A549 (cell line): ENCODE measurements around the gene HSPBP1. TPM values are rescaled to one million over a fixed set of nuclear protein-coding genes. Genes with fewer than 3 reads are reported as not detected.
"Not testable (repeated sequence)": the region's sequence is repeated elsewhere in the genome, so short reads cannot be mapped to it uniquely, and the experiment has no call there.

Experiments
- ATAC-seq, 2 experiments: fragments of 200-7000 bp in 1 of 2; fragments of >200 bp in 1 of 2; cut with Nextera tagmentation in 1 of 2; cut with Tn5 transposase in 1 of 2; 3 replicates each; pipeline versions ENCODE4 v1.8.0 to v1.9.1; 2018 to 2020; ENCODE audit warnings: mild to moderate bottlenecking in 1 of 2, moderate library complexity in 1 of 2
- CTCF ChIA-PET: fragments of 300-600 bp; sonication (Branson Sonifier 250); formaldehyde crosslinking; extraction: SDS; loops from one replicate; lab custom pipeline; 2021; ENCODE audit warnings: antibody characterized with exemption, inconsistent platforms; lab: Yijun Ruan, JAX
- POLR2A ChIA-PET: fragments of 350-600 bp; formaldehyde crosslinking; extraction: SDS; loops from one replicate; lab custom pipeline; 2021; ENCODE audit warnings: antibody characterized with exemption, inconsistent platforms; lab: Yijun Ruan, JAX
- DNase-seq, 2 experiments: peaks; one replicate each; pipeline versions ENCODE4 v3.0.0 to v3.0.0-alpha.2; 2011 to 2016; ENCODE audit warnings: low read depth in 1 of 2, low spot score in 1 of 2
- FAIRE-seq: peaks from 2 replicates; lab custom pipeline; 2011; peaks lifted over from hg19 to GRCh38; lab: Jason Lieb, UNC
- H3K27ac ChIP-seq, 2 experiments: fragments of >200 bp; sonication (Bioruptor Twin); formaldehyde crosslinking; 3 replicates each; pipeline ENCODE4 v1.5.1; 2016 to 2017
- H3K4me1 ChIP-seq: fragments of >200 bp; sonication (Bioruptor Twin); formaldehyde crosslinking; 3 replicates; pipeline ENCODE4 v1.6.1; 2016
- H3K4me2 ChIP-seq: fragments of >200 bp; sonication (Bioruptor Twin); formaldehyde crosslinking; 3 replicates; pipeline ENCODE4 v1.6.1; 2016
- H3K4me3 ChIP-seq: fragments of >200 bp; sonication (Bioruptor Twin); formaldehyde crosslinking; 3 replicates; pipeline ENCODE4 v1.5.1; 2016
- H3K9me3 ChIP-seq: fragments of >200 bp; sonication (Bioruptor Twin); formaldehyde crosslinking; 3 replicates; pipeline ENCODE4 v1.6.1; 2016
- CBX8 ChIP-seq: fragments of 200-600 bp; sonication (generic); IDR thresholded peaks from 2 replicates; pipeline ENCODE4 v1.6.1; 2016
- CEBPB ChIP-seq, 2 experiments: fragments of >200 bp in 1 of 2; sonication (Bioruptor Twin) in 1 of 2; formaldehyde crosslinking in 1 of 2; IDR thresholded peaks; 2 replicates each; pipeline ENCODE4 v1.6.1; 2012 to 2016
- EP300 ChIP-seq, 2 experiments: fragments of >200 bp; sonication (Bioruptor Twin); formaldehyde crosslinking; IDR thresholded peaks; 2 replicates in 1 of 2; 3 replicates in 1 of 2; pipeline ENCODE4 v1.6.1; 2016 to 2017
- FOSL2 ChIP-seq, 2 experiments: fragments of 450-650 bp in 1 of 2; fragments of >200 bp in 1 of 2; sonication (Bioruptor Twin) in 1 of 2; formaldehyde crosslinking; IDR thresholded peaks; 2 replicates each; pipeline versions ENCODE4 v1.5.0 to v1.6.1; 2016 to 2020; ENCODE audit warnings: mild to moderate bottlenecking in 1 of 2, moderate library complexity in 1 of 2
- HDAC2 ChIP-seq: fragments of 200-600 bp; sonication (generic); IDR thresholded peaks from 2 replicates; pipeline ENCODE4 v1.6.1; 2016
- JUN ChIP-seq, 2 experiments: fragments of >200 bp; sonication (Bioruptor Twin); formaldehyde crosslinking; IDR thresholded peaks; 2 replicates in 1 of 2; 3 replicates in 1 of 2; pipeline ENCODE4 v1.6.1; 2016 to 2017
- JUNB ChIP-seq: fragments of >200 bp; sonication (Bioruptor Twin); formaldehyde crosslinking; IDR thresholded peaks from 2 replicates; pipeline ENCODE4 v1.6.1; 2016
- KDM1A ChIP-seq: fragments of 200-600 bp; sonication (generic); IDR thresholded peaks from 2 replicates; pipeline ENCODE4 v1.6.1; 2016; ENCODE audit warnings: low read depth, mild to moderate bottlenecking
- KDM5A ChIP-seq: fragments of 200-600 bp; sonication (generic); IDR thresholded peaks from 2 replicates; pipeline ENCODE4 v1.6.1; 2016; ENCODE audit warnings: antibody characterized with exemption, mild to moderate bottlenecking
- MYC ChIP-seq: IDR thresholded peaks from 2 replicates; pipeline ENCODE4 v1.6.1; 2012; ENCODE audit warnings: mild to moderate bottlenecking, inconsistent platforms, low read length, improper control_type of control experiment, borderline replicate concordance
- PHF8 ChIP-seq: fragments of 200-600 bp; sonication (generic); IDR thresholded peaks from 2 replicates; pipeline ENCODE4 v1.6.1; 2016; ENCODE audit warnings: low read depth, mild to moderate bottlenecking, antibody characterized with exemption, moderate library complexity, borderline replicate concordance
- POLR2A ChIP-seq: IDR thresholded peaks from 2 replicates; pipeline ENCODE4 v1.6.1; 2012; ENCODE audit warnings: mild to moderate bottlenecking, low read length
- RFX5 ChIP-seq: fragments of 450-650 bp; IDR thresholded peaks from 2 replicates; pipeline ENCODE4 v1.7.1; 2014; ENCODE audit warnings: antibody characterized with exemption, mild to moderate bottlenecking, moderate library complexity
- WGBS: methylation state at CpG from one replicate; pipeline ENCODE4 v1.1.6; 2017; ENCODE audit errors: missing lambda C conversion rate; 5-methylcytosine and 5-hydroxymethylcytosine counted together
- polyA minus RNA-seq: library from RNA; depleted of rRNA, polyadenylated mRNA; stranded (reverse); fragments of >200 nt; gene quantifications from 2 replicates; pipeline ENCODE4 v1.2.3, GENCODE V29; 2011; rRNA and poly(A)+ RNA removed
- polyA plus RNA-seq, 4 experiments: library from polyadenylated mRNA; depleted of rRNA in 3 of 4; stranded (reverse); fragments of >200 nt; fragmentation: RNase III in 1 of 4; extraction: RNeasy Plus Mini Kit Qiagen cat#74134 plus additional on column Dnase treatment in 1 of 4; gene quantifications; 2 replicates in 3 of 4; 3 replicates in 1 of 4; pipeline ENCODE4 v1.2.3, GENCODE V29; 2011 to 2017
- TF ChIP-seq, protein P1 (sequence below): fragments of 450-650 bp; IDR thresholded peaks from 2 replicates; pipeline ENCODE4 v1.6.1; 2014; ENCODE audit warnings: antibody characterized with exemption
- TF ChIP-seq, protein P2 (sequence below): IDR thresholded peaks from 2 replicates; pipeline ENCODE4 v1.6.1; 2012; ENCODE audit warnings: low read depth, borderline replicate concordance
- TF ChIP-seq, protein P3 (sequence below): IDR thresholded peaks from 2 replicates; pipeline ENCODE4 v1.6.1; 2012

HSPBP1 gene, protein sequence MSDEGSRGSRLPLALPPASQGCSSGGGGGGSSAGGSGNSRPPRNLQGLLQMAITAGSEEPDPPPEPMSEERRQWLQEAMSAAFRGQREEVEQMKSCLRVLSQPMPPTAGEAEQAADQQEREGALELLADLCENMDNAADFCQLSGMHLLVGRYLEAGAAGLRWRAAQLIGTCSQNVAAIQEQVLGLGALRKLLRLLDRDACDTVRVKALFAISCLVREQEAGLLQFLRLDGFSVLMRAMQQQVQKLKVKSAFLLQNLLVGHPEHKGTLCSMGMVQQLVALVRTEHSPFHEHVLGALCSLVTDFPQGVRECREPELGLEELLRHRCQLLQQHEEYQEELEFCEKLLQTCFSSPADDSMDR
- polyA plus RNA-seq (2011; rRNA removed) (52.1 and 55.3 TPM in 2 replicates), polyA plus RNA-seq (2017; fragmentation: RNase III; extraction: RNeasy Plus Mini Kit Qiagen cat#74134 plus additional on column Dnase treatment) (121 to 127 TPM (median 123 TPM) in 3 replicates), polyA minus RNA-seq (26.6 and 52.1 TPM in 2 replicates)
- 161 and 202 TPM in 2 replicates for polyA plus RNA-seq (2012; cell fraction: cytosol; rRNA removed)
- 214 and 333 TPM in 2 replicates for polyA plus RNA-seq (2012; cell fraction: nucleus; rRNA removed)

DNA sequence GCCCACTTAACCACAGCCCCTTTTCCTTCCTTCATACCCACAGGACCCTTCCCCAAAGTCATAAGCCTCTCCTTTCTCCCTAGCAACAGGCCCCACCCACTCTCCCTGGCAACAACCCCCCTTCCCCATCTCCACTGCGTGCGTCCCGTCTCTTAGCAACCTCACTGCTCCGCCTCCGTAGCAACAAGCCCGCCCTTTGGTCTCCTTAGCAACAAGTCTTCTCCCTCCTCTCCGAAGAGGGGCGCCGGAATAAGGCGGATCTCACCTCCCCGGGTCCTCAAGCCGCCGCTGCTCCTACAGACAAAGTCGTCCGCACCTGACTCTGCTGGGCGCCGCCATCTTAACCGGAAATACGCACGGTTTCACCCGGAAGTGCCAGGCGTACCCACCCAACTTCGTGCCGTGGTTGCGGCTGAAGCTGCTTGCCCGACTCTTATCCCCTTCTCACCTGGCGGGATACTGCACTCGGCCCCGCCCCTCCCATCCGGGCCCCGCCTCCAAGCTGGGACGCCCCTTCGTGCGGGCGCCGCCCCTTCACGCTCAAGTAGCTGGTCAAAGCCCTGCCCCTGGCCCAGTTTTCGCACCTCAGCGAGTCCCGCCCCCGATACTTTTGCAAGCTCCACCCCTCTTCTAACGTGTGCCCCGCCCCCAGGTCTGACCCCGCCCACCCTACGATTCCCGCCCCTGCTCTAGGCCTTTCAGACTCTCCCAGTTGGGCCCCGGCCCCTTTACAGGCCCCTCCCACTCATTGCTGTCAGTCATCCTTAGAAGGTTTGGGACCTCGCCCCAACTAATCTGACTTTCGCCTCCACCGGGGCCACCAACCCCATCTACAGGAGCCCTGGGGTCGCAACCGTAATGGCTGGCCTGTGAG is at the start of gene HSPBP1:
TSS of gene HSPBP1 (minus strand) at position 341 of the 874 bp plus-strand sequence. CDS start 502 bp downstream, outside the sequence.
- ATAC-seq (peak; percentile 92 to 95), FAIRE-seq (peak; percentile 65)
- WGBS = 12% methylated on average over 43 of the region's 52 CpGs
- H3K4me2 ChIP-seq = peak within 1 kb of the TSS; percentile 88
- H3K27ac ChIP-seq = peak within 1 kb of the TSS; percentile 80 to 92
- peaks cover 33% of the 10 kb centered on the region for H3K4me1 ChIP-seq
- peak within 1 kb of the TSS; percentile 75 for H3K4me3 ChIP-seq
- no peaks in the 10 kb centered on the region for H3K9me3 ChIP-seq
- TF ChIP-seq POLR2A (peak; percentile 67), CEBPB (IDR thresholded peaks at IDR 0.05) (no peak), FOSL2 (IDR thresholded peaks at IDR 0.05) (no peak), FOSL2 (CRISPR knock-in tag; IDR thresholded peaks at IDR 0.05) (0 out of 2 replicates have a peak, but pooled peaks have one; percentile 11), KDM5A (peak; percentile 96), JUN (IDR thresholded peaks at IDR 0.05) (peak in 1 of 2 experiments; percentile 84; a peak in 2 of 5 replicates), PHF8 (peak; percentile 92), HDAC2 (0 out of 2 replicates have a peak, but pooled peaks have one; percentile 36), JUNB (no peak), RFX5 (peak; percentile 77), MYC (0 out of 2 replicates have a peak, but pooled peaks have one; percentile 23), EP300 (IDR thresholded peaks at IDR 0.05) (no peak), CBX8 (no peak)
- TF ChIP-seq, protein P1, sequence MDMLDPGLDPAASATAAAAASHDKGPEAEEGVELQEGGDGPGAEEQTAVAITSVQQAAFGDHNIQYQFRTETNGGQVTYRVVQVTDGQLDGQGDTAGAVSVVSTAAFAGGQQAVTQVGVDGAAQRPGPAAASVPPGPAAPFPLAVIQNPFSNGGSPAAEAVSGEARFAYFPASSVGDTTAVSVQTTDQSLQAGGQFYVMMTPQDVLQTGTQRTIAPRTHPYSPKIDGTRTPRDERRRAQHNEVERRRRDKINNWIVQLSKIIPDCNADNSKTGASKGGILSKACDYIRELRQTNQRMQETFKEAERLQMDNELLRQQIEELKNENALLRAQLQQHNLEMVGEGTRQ = peak; percentile 40; the same call in 1 of the 2 replicates
- TF ChIP-seq, protein P2, sequence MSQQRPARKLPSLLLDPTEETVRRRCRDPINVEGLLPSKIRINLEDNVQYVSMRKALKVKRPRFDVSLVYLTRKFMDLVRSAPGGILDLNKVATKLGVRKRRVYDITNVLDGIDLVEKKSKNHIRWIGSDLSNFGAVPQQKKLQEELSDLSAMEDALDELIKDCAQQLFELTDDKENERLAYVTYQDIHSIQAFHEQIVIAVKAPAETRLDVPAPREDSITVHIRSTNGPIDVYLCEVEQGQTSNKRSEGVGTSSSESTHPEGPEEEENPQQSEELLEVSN = peak; percentile 44; the same call in 1 of the 2 replicates
- TF ChIP-seq, protein P3, sequence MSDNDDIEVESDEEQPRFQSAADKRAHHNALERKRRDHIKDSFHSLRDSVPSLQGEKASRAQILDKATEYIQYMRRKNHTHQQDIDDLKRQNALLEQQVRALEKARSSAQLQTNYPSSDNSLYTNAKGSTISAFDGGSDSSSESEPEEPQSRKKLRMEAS = peak; percentile 94
- TF ChIP-seq, all 56 proteins: peak for 11
- ChIA-PET POLR2A (interaction anchor here (0.5 to 1.9 kb wide), 23 partner anchors 11 to 368 kb away, joined by 3 to 21 read pairs (median 3); partner anchors contain the start of genes CCDC106, FIZ1, KMT5C and PPP6R1), CTCF (interaction anchor here (0.6 to 5.8 kb wide), 13 partner anchors 9 to 139 kb away, joined by 3 to 37 read pairs (median 4); partner anchors contain the start of genes DNAAF3, PPP6R1 and TMEM238)
- DNase-seq = peak; percentile 85 to 100

DNA sequence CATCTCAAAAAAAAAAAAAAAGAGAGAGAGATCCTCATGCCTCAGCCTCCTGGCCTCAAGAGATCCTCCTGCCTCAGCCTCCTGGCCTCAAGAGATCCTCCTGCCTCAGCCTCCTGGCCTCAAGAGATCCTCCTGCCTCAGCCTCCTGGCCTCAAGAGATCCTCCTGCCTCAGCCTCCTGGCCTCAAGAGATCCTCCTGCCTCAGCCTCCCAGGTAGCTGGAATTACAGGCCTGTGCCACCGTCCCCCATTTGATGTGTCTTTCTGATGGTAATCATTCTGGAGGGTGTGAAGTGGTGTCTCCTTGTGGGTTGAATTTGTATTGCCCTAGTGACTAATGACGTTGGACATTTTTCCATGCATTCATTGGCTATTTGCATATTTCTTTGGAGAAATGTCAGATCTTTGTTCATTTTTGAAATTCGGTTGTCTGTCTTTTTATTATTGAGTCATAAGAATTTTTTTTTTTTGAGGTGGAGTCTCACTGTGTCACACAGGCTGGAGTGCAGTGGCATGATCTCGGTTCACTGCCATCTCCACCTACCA is 48.9 kb upstream of the HSPBP1 start:
- CTCF ChIA-PET = interaction anchor here (0.6 to 21.1 kb wide), 4 partner anchors 26 to 70 kb away, joined by 3 to 306 read pairs (median 4); no protein-coding TSS in a partner anchor
- peak in 1 of 2 experiments; percentile 44; a peak in 3 of 6 replicates for ATAC-seq
- FAIRE-seq, H3K27ac ChIP-seq, H3K9me3 ChIP-seq, H3K4me2 ChIP-seq, H3K4me3 ChIP-seq, POLR2A ChIA-PET, DNase-seq: not testable (repeated sequence)
- peaks cover 14% of the 10 kb centered on the region for H3K4me1 ChIP-seq
- TF ChIP-seq RFX5 = peak; percentile 98
- peak; percentile 17; the same call in 1 of the 2 replicates for TF ChIP-seq KDM1A
- WGBS = 70% methylated on average over 4 of the region's 4 CpGs
